ENCODE results near the gene DHRSX. TPM values are rescaled to one million over a fixed set of nuclear protein-coding genes. Genes with fewer than 3 reads are reported as not detected.

The DHRSX gene, protein sequence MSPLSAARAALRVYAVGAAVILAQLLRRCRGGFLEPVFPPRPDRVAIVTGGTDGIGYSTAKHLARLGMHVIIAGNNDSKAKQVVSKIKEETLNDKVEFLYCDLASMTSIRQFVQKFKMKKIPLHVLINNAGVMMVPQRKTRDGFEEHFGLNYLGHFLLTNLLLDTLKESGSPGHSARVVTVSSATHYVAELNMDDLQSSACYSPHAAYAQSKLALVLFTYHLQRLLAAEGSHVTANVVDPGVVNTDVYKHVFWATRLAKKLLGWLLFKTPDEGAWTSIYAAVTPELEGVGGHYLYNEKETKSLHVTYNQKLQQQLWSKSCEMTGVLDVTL
- 14.8 and 16.0 TPM in 2 replicates for total RNA-seq

DNA sequence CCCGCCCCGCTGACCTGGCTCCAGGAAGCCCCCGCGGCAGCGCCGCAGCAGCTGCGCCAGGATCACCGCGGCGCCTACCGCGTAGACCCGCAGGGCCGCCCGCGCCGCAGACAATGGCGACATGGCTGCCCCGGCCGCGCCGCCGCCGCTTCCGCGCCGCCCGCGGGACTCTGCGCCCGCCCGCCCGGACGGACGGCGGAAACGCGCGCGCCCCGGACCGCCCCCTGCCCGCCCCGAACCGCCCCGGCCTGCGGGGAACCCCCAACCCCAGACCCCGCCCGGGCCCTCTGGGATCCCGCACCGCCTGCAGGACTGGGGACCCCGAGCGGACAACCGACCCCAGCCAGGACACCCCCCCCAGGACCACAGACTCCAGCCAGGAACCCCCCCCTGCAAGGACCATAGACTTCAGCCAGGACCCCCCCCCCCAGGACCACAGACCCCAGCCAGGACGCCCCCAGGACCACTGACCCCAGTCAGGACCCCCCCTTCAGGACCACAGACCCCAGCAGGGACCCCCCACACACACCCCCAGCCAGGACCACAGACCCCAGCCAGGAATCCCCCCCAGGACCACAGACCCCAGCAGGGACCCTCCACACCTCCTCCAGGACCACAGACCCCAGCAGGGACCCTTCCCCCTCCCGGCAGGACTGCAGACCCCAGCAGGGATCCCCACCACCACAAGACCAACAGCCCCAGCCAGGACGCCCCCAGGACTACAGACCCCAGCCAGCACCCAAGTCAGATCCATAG is at the start of gene DHRSX, which contains the start of gene ZBED1:
Gene DHRSX, minus strand, starts transcription at position 174 of the 756 bp plus-strand sequence. Its CDS starts 51 bp downstream, at position 123.
Gene ZBED1, minus strand, starts transcription at position 174 of the 756 bp plus-strand sequence. CDS start 10,257 bp downstream, outside the sequence.

Other genes with a start within 250 kb of the DHRSX start
- 43.6 and 50.4 TPM in 2 replicates for gene ZBED1, start within 50 bp of the DHRSX start, total RNA-seq
- 559 and 596 TPM in 2 replicates for gene CD99, start 190.3 kb upstream of the DHRSX start, total RNA-seq

Measured in mammary microvascular endothelial cell (primary cell).